ENCODE data around the gene EHD3. TPM values are rescaled to one million over a fixed set of nuclear protein-coding genes. Genes with fewer than 3 reads are reported as not detected.

The EHD3 gene
- total and polyA plus RNA-seq, 2 of the 4 experiments (the other 2 are of a cell fraction) = 29.1 to 39.8 TPM

- H3K18ac ChIP-seq (ENCODE audit: low read depth, low read length) = no peak overlapping the region
- no peaks in the 10 kb centered on the region for H3K9me3 ChIP-seq (ENCODE audit: control insufficient read depth, insufficient read depth, low read length)
- H3K56ac ChIP-seq (ENCODE audit: extremely low read depth, insufficient read depth, low read length) = no peak overlapping the region
- H2BK5ac ChIP-seq (ENCODE audit: low read depth, low read length, poor library complexity, severe bottlenecking) = no peak overlapping the region
- H4K5ac ChIP-seq (ENCODE audit: low read depth, low read length) = no peak overlapping the region
- TF ChIP-seq MAFK (IDR thresholded peaks at IDR 0.05; ENCODE audit: low read depth, low read length) (0 out of 2 replicates have a peak, but pooled peaks have one; percentile 33), CHD1 (IDR thresholded peaks at IDR 0.05; ENCODE audit: low read depth, low read length) (no peak)
- H4K8ac ChIP-seq (ENCODE audit: low read depth in 2 of 2, low read length in 2 of 2) = no peak overlapping the region
- H2AFZ ChIP-seq (replicated peaks; ENCODE audit: low read length, poor library complexity) = no peak overlapping the region
- no peak overlapping the region for H2AK5ac ChIP-seq (ENCODE audit: low read depth, low read length)
- no peak overlapping the region for H3K23ac ChIP-seq (ENCODE audit: low read depth, low read length)
- H2BK20ac ChIP-seq (ENCODE audit: low read depth, low read length) = no peak overlapping the region
- H3K4ac ChIP-seq (ENCODE audit: low read depth, low read length) = no peak overlapping the region
- H2AK9ac ChIP-seq (replicated peaks; ENCODE audit: low read depth, low read length, poor library complexity) = no peak overlapping the region
- dilution Hi-C loops (cut with HindIII; ENCODE audit: low sequenced_read_pairs, unreplicated experiment) = no loop called here
- no peak overlapping the region for H3K9ac ChIP-seq (ENCODE audit: low read depth, low read length)
- H3K4me2 ChIP-seq (ENCODE audit: low read depth, low read length) = no peak overlapping the region
- DNase-seq (no peak), ATAC-seq (ENCODE audit: low read depth) (no peak)
- H4K20me1 ChIP-seq (ENCODE audit: insufficient read depth, low read length) = no peaks in the 10 kb centered on the region
- no peak overlapping the region for H3K14ac ChIP-seq (replicated peaks; ENCODE audit: low read depth, low read length)
- no peak overlapping the region for H2BK120ac ChIP-seq (ENCODE audit: low read depth, low read length)
- H3K27ac ChIP-seq (ENCODE audit: insufficient read depth, low read length) = no peak overlapping the region
- BruUV-seq (replicated peaks) = no TSS peak
- in situ Hi-C loops (cut with MboI; ENCODE audit: low sequenced_read_pairs) = no loop called here
- CTCF ChIA-PET = interaction anchor here (1.0 kb wide), 1 partner anchor 19 kb away, joined by 3 read pairs; no protein-coding TSS in a partner anchor
- peaks cover 7% of the 10 kb centered on the region for H3K27me3 ChIP-seq (ENCODE audit: control insufficient read depth, insufficient read depth, low read length)
- no peaks in the 10 kb centered on the region for H3K9me1 ChIP-seq (ENCODE audit: insufficient read depth, low read length)
- H3K4me1 ChIP-seq (ENCODE audit: control insufficient read depth, insufficient read depth, low read length) = no peaks in the 10 kb centered on the region
- H3K4me3 ChIP-seq (ENCODE audit: insufficient read depth, low read depth, low read length) = no peak overlapping the region
- H4K91ac ChIP-seq (ENCODE audit: insufficient read depth, low read depth, low read length) = no peak overlapping the region
- intact Hi-C loops (cut with micrococcal nuclease) = no loop called here
- H2BK15ac ChIP-seq (ENCODE audit: low read depth, low read length) = no peak overlapping the region
- WGBS, 2 experiments (ENCODE audit: extremely low coverage in 2 of 2, insufficient read length in 1 of 2) = no CpG with 5 or more reads among the region's 1 CpG
- POLR2A ChIA-PET (ENCODE audit: unreplicated experiment) = no interaction called here
- no peaks in the 10 kb centered on the region for H3K79me1 ChIP-seq (ENCODE audit: low read depth in 1 of 2, low read length in 2 of 2)
- H3K36me3 ChIP-seq (ENCODE audit: control insufficient read depth, insufficient read depth, low read length) = no peaks in the 10 kb centered on the region
These were observed 43.8 kb upstream of the EHD3 start for GRCh38 chr2:31190188-31190587.
